GM10847 (cell line): ENCODE data around the gene PHF21B.

ENCODE experiments used
- POLR2A ChIP-seq: IDR thresholded peaks from 2 replicates; pipeline ENCODE4 v1.6.1; 2011; ENCODE audit not compliant: insufficient read length; ENCODE audit errors: extremely low read depth

Gene PHF21B

GRCh38 chr22:44942979-44943700 is 66.7 kb downstream of the PHF21B start:
- no peak for TF ChIP-seq POLR2A

GRCh38 chr22:44942056-44942455 is 67.7 kb downstream of the PHF21B start:
- TF ChIP-seq POLR2A, result no peak

GRCh38 chr22:44941207-44941606 is 68.6 kb downstream of the PHF21B start:
- no peak for TF ChIP-seq POLR2A

GRCh38 chr22:44940130-44940529 is 69.7 kb downstream of the PHF21B start:
- TF ChIP-seq POLR2A, result no peak

- TF ChIP-seq POLR2A, result no peak
These were observed 70.4 kb downstream of the PHF21B start for GRCh38 chr22:44939451-44939850.

GRCh38 chr22:44938886-44939285 is 70.9 kb downstream of the PHF21B start:
- no peak for TF ChIP-seq POLR2A

GRCh38 chr22:44937216-44937615 is 72.6 kb downstream of the PHF21B start:
- TF ChIP-seq POLR2A, result no peak

- TF ChIP-seq POLR2A, result no peak
These were observed 73.6 kb downstream of the PHF21B start for GRCh38 chr22:44936201-44936600.

GRCh38 chr22:44935724-44936123 is 74.1 kb downstream of the PHF21B start:
- TF ChIP-seq POLR2A, result no peak

GRCh38 chr22:44934454-44934735 is 75.4 kb downstream of the PHF21B start:
- TF ChIP-seq POLR2A, result no peak

GRCh38 chr22:44933666-44934453 is 75.9 kb downstream of the PHF21B start:
- no peak for TF ChIP-seq POLR2A

GRCh38 chr22:44932493-44932892 is 77.3 kb downstream of the PHF21B start:
- TF ChIP-seq POLR2A, result no peak

- no peak for TF ChIP-seq POLR2A
These were observed 78.0 kb downstream of the PHF21B start for GRCh38 chr22:44931766-44932165.

- TF ChIP-seq POLR2A, result no peak
These were observed 78.7 kb downstream of the PHF21B start for GRCh38 chr22:44931077-44931540.

GRCh38 chr22:44930711-44931035 is 79.1 kb downstream of the PHF21B start:
- TF ChIP-seq POLR2A, result no peak

GRCh38 chr22:44930016-44930710 is 79.6 kb downstream of the PHF21B start:
- TF ChIP-seq POLR2A, result no peak

GRCh38 chr22:44929359-44930015 is 80.3 kb downstream of the PHF21B start:
- TF ChIP-seq POLR2A, result no peak
